Osteocyte (in vitro differentiated cells): ENCODE results near the gene RNF43. TPM values are rescaled to one million over a fixed set of nuclear protein-coding genes. Genes with fewer than 3 reads are reported as not detected.

Source experiments
- DNase-seq: peaks from one replicate; pipeline ENCODE4 v3.0.0; 2021; ENCODE audit warnings: mixed read lengths; ENCODE audit not compliant: unreplicated experiment; ENCODE audit errors: extremely low spot score
- H3K27ac Mint-ChIP-seq: one replicate; pipeline ENCODE4 v1.8.0; 2021; ENCODE audit warnings: mild to moderate bottlenecking, mixed read lengths; ENCODE audit not compliant: unreplicated experiment
- H3K27me3 Mint-ChIP-seq: one replicate; pipeline ENCODE4 v1.8.0; 2021; ENCODE audit warnings: mixed read lengths; ENCODE audit not compliant: unreplicated experiment
- H3K36me3 Mint-ChIP-seq: one replicate; pipeline ENCODE4 v1.8.0; 2021; ENCODE audit warnings: mixed read lengths; ENCODE audit not compliant: unreplicated experiment
- H3K4me1 Mint-ChIP-seq: one replicate; pipeline ENCODE4 v1.8.0; 2021; ENCODE audit warnings: mixed read lengths; ENCODE audit not compliant: unreplicated experiment
- H3K4me3 Mint-ChIP-seq: one replicate; pipeline ENCODE4 v1.8.0; 2021; ENCODE audit warnings: mild to moderate bottlenecking, moderate library complexity, mixed read lengths; ENCODE audit not compliant: unreplicated experiment
- H3K9me3 Mint-ChIP-seq: one replicate; pipeline ENCODE4 v1.8.0; 2021; ENCODE audit warnings: mixed read lengths; ENCODE audit not compliant: unreplicated experiment
- total RNA-seq: library from RNA; stranded (reverse); gene quantifications from 2 replicates; pipeline ENCODE4 v1.2.1, GENCODE V29; 2021
- TF ChIP-seq, protein P1 (sequence below): fragments of 200-600 bp; sonication (generic); IDR thresholded peaks from 2 replicates; pipeline ENCODE4 v1.5.0; 2021; ENCODE audit warnings: antibody characterized with exemption, mild to moderate bottlenecking, moderate library complexity

RNF43 gene
- total RNA-seq, 1 donor from 2014 or later = not detected

DNA sequence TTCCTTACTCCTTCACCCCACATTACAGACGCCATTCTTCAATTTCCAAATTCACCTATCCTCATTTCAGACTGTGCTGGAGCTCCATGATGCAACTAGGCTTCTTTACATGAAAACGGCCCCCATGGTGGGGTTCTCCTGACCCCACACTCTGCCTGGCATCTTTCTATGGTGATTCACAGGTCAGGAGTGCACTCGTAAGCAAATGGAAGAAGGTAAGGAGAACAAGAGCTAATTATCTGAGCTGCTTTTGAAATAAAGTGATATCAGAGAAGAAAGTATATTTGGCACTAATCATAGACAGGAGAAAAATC lies 37.9 kb downstream of the RNF43 start:
- TF ChIP-seq, protein P1, sequence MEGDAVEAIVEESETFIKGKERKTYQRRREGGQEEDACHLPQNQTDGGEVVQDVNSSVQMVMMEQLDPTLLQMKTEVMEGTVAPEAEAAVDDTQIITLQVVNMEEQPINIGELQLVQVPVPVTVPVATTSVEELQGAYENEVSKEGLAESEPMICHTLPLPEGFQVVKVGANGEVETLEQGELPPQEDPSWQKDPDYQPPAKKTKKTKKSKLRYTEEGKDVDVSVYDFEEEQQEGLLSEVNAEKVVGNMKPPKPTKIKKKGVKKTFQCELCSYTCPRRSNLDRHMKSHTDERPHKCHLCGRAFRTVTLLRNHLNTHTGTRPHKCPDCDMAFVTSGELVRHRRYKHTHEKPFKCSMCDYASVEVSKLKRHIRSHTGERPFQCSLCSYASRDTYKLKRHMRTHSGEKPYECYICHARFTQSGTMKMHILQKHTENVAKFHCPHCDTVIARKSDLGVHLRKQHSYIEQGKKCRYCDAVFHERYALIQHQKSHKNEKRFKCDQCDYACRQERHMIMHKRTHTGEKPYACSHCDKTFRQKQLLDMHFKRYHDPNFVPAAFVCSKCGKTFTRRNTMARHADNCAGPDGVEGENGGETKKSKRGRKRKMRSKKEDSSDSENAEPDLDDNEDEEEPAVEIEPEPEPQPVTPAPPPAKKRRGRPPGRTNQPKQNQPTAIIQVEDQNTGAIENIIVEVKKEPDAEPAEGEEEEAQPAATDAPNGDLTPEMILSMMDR = no peak
- no peaks in the 10 kb centered on the region for H3K36me3 Mint-ChIP-seq
- no peaks in the 10 kb centered on the region for H3K4me1 Mint-ChIP-seq
- no peaks in the 10 kb centered on the region for H3K9me3 Mint-ChIP-seq
- no peak overlapping the region for H3K27ac Mint-ChIP-seq
- no peak overlapping the region for H3K4me3 Mint-ChIP-seq
- no peak for DNase-seq
- peaks cover 17% of the 10 kb centered on the region for H3K27me3 Mint-ChIP-seq

DNA sequence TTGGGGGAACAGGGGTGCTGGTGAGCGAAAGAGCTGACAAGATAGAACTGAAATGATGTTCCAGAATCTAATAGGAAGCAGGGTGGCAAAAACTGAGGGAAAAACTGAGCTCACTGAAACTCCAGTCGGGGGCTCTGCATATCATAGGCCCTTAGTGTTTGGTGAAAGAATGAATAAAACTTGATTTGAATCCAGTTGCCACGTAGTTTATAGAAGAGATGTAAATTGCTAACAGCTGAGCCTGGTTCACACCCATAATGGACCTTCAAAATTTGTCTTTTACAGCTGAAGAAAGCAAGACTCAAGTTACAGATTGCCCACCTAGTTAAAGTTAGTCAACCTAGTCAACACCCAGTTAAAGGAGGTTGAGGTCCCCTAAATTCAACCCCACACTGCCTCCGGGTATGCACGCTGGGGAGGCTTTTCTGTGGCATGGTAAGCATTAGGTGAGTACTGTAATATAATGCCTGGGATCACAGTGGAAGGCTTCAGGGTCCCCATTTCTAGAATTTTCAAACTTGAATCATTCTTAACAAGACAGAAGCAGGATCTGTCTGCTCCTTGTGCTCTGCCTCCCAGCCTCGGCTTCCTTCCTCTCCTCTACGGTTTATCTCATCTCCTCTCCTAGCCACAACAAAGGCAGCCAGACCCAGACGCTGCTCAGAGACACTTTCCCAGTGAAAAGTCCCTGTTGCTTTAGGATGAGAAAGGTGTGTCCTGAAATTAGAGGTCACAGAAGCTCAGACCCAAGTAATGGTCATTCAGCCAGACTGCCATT lies 38.4 kb downstream of the RNF43 start:
- H3K36me3 Mint-ChIP-seq = no peaks in the 10 kb centered on the region
- no peaks in the 10 kb centered on the region for H3K4me1 Mint-ChIP-seq
- TF ChIP-seq, protein P1 = no peak
- DNase-seq = no peak
- H3K9me3 Mint-ChIP-seq = no peaks in the 10 kb centered on the region
- H3K27me3 Mint-ChIP-seq = peaks cover 14% of the 10 kb centered on the region
- H3K4me3 Mint-ChIP-seq = no peak overlapping the region
- H3K27ac Mint-ChIP-seq = no peak overlapping the region

DNA sequence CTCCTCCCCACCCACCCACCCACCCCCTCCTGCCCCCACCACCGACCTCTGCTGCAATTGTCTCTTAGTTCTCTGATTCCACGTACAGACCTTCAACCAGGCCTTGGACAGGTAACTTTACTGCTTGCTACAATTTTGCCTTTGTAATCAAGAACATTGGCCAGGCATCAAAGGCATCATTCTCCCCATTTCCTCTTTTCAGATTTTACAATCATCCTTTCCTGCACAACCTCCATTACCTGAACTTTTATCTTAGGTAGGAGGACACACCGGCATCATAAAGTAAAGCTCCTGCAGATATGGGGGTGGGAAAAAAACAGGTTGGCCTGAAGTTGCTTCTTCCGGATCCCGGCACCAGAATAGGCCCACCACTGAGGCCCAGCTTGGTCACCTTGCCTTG lies 39.7 kb downstream of the RNF43 start:
- H3K36me3 Mint-ChIP-seq = no peaks in the 10 kb centered on the region
- no peak overlapping the region for H3K27ac Mint-ChIP-seq
- no peaks in the 10 kb centered on the region for H3K4me1 Mint-ChIP-seq

DNA sequence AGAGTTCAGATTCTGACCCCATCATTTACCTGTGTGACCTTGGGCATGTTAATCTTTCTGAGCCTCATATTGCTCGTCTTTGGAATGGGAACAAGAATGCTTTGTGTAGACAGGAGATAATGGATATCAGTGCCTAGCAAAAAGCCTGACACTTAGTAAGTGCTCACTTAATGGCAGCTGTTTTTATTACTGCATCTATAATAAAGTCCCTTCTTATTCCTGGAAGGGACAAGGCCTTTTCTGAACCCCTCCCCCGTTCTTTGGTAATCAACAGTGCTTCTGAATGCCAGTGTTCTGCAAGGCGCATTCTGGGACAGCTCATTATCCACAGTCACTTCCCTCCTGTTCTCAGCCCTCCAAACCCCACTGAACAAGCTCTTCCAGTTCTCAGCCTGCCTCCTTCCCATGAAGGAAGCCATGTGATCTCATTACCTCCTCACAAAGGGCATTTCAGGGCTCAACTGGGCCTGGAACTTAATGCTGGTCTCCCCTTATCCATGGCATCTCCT lies 40.2 kb downstream of the RNF43 start:
- H3K27ac Mint-ChIP-seq = no peak overlapping the region
- H3K27me3 Mint-ChIP-seq = peaks cover 7% of the 10 kb centered on the region
- no peaks in the 10 kb centered on the region for H3K4me1 Mint-ChIP-seq
- H3K4me3 Mint-ChIP-seq = no peak overlapping the region
- no peaks in the 10 kb centered on the region for H3K9me3 Mint-ChIP-seq
- TF ChIP-seq, protein P1 = no peak
- DNase-seq = no peak
- no peaks in the 10 kb centered on the region for H3K36me3 Mint-ChIP-seq

More for the DNA sequence above, 39.7 kb downstream of the RNF43 start:
- TF ChIP-seq, protein P1 = no peak
- Mint-ChIP-seq H3K4me3 (no peak overlapping the region), H3K9me3 (no peaks in the 10 kb centered on the region), H3K27me3 (peaks cover 12% of the 10 kb centered on the region)
- no peak for DNase-seq

- H3K27ac Mint-ChIP-seq = no peak overlapping the region
- H3K4me1 Mint-ChIP-seq = no peaks in the 10 kb centered on the region
- H3K4me3 Mint-ChIP-seq = no peak overlapping the region
- peaks cover 3% of the 10 kb centered on the region for H3K27me3 Mint-ChIP-seq
- H3K9me3 Mint-ChIP-seq = no peaks in the 10 kb centered on the region
- no peaks in the 10 kb centered on the region for H3K36me3 Mint-ChIP-seq
- DNase-seq = no peak
- TF ChIP-seq, protein P1 = no peak
Observed at GRCh38 chr17:58376472-58377000, 40.8 kb downstream of the RNF43 start.
